HepG2 (cell line): ENCODE measurements around the gene NOL4L. TPM values are rescaled to one million over a fixed set of nuclear protein-coding genes. Genes with fewer than 3 reads are reported as not detected.

ENCODE experiments used
- DMAP1 ChIP-seq: IDR thresholded peaks from 2 replicates; pipeline ENCODE4 v1.6.1; 2016
- FOXO1 ChIP-seq: sonication (generic); formaldehyde crosslinking; IDR thresholded peaks from 2 replicates; pipeline ENCODE4 v1.4.0; 2020; ENCODE audit warnings: missing genetic modification reagents
- GATAD1 ChIP-seq: IDR thresholded peaks from 2 replicates; pipeline ENCODE4 v1.6.1; 2016; ENCODE audit warnings: missing genetic modification reagents, missing compliant biosample characterization
- IKZF4 ChIP-seq: sonication (generic); formaldehyde crosslinking; IDR thresholded peaks from 2 replicates; pipeline ENCODE4 v1.5.1; 2020; ENCODE audit warnings: borderline replicate concordance, mild to moderate bottlenecking, low read depth, missing genetic modification reagents; ENCODE audit errors: not compliant biosample characterization
- JARID2 ChIP-seq: sonication (generic); formaldehyde crosslinking; IDR thresholded peaks from 2 replicates; pipeline ENCODE4 v1.8.1; 2023; ENCODE audit warnings: missing genetic modification reagents, inconsistent platforms; ENCODE audit not compliant: insufficient replicate concordance
- MLLT10 ChIP-seq: sonication (generic); formaldehyde crosslinking; IDR thresholded peaks from 2 replicates; pipeline ENCODE4 v1.4.0; 2020; ENCODE audit warnings: missing genetic modification reagents
- MTF2 ChIP-seq: sonication (generic); formaldehyde crosslinking; IDR thresholded peaks from 2 replicates; pipeline ENCODE4 v1.5.0; 2020; ENCODE audit warnings: missing genetic modification reagents, borderline replicate concordance
- NFRKB ChIP-seq: fragments of 450-650 bp; IDR thresholded peaks from 2 replicates; pipeline ENCODE4 v1.6.1; 2017
- POLR2AphosphoS2 ChIP-seq: IDR thresholded peaks from 2 replicates; pipeline ENCODE4 v1.6.1; 2011; ENCODE audit warnings: low read depth, low read length, improper control_type of control experiment
- RARA ChIP-seq: IDR thresholded peaks from 2 replicates; pipeline ENCODE4 v1.6.1; 2016; ENCODE audit warnings: missing genetic modification reagents, missing compliant biosample characterization
- RCOR2 ChIP-seq: IDR thresholded peaks from 2 replicates; pipeline ENCODE4 v1.6.1; 2016; ENCODE audit warnings: missing biosample characterization, missing genetic modification reagents
- REXO4 ChIP-seq: sonication (generic); formaldehyde crosslinking; IDR thresholded peaks from 2 replicates; pipeline ENCODE4 v1.8.0; 2022; ENCODE audit warnings: missing genetic modification reagents, mild to moderate bottlenecking, borderline replicate concordance
- SMAD1 ChIP-seq: sonication (generic); formaldehyde crosslinking; IDR thresholded peaks from 2 replicates; pipeline ENCODE4 v1.4.0; 2020; ENCODE audit warnings: missing genetic modification reagents, low read depth, mild to moderate bottlenecking, borderline replicate concordance
- SP140L ChIP-seq: sonication (generic); formaldehyde crosslinking; IDR thresholded peaks from 2 replicates; pipeline ENCODE4 v1.4.0; 2020; ENCODE audit warnings: missing genetic modification reagents, borderline replicate concordance
- STAT5B ChIP-seq: sonication (generic); formaldehyde crosslinking; IDR thresholded peaks from 2 replicates; pipeline ENCODE4 v1.4.0; 2020; ENCODE audit warnings: missing genetic modification reagents
- TCF7L2 ChIP-seq: IDR thresholded peaks from 2 replicates; pipeline ENCODE4 v1.6.1; 2011; ENCODE audit warnings: mild to moderate bottlenecking, low read depth, low read length, moderate library complexity
- ZBTB21 ChIP-seq: sonication (generic); formaldehyde crosslinking; IDR thresholded peaks from 2 replicates; pipeline ENCODE4 v1.4.0; 2020; ENCODE audit warnings: missing genetic modification reagents
- ZBTB46 ChIP-seq: sonication (generic); formaldehyde crosslinking; IDR thresholded peaks from 2 replicates; pipeline ENCODE4 v1.4.0; 2020; ENCODE audit warnings: mild to moderate bottlenecking, missing genetic modification reagents, borderline replicate concordance
- ZFP36L1 ChIP-seq: sonication (generic); formaldehyde crosslinking; IDR thresholded peaks from 2 replicates; pipeline ENCODE4 v1.8.0; 2022; ENCODE audit warnings: mild to moderate bottlenecking, missing genetic modification reagents, moderate library complexity
- ZFP90 ChIP-seq: sonication (generic); formaldehyde crosslinking; IDR thresholded peaks from 2 replicates; pipeline ENCODE4 v1.8.0; 2022; ENCODE audit warnings: missing genetic modification reagents, mild to moderate bottlenecking, inconsistent platforms, borderline replicate concordance
- ZNF136 ChIP-seq: sonication (generic); formaldehyde crosslinking; IDR thresholded peaks from 2 replicates; pipeline ENCODE4 v1.8.1; 2022; ENCODE audit warnings: low read depth, mild to moderate bottlenecking, moderate library complexity, missing genetic modification reagents
- ZNF205 ChIP-seq: IDR thresholded peaks from 2 replicates; pipeline ENCODE4 v1.6.1; 2018; ENCODE audit warnings: missing biosample characterization, missing genetic modification reagents
- ZNF33B ChIP-seq: sonication (generic); formaldehyde crosslinking; IDR thresholded peaks from 2 replicates; pipeline ENCODE4 v1.5.1; 2020; ENCODE audit warnings: mild to moderate bottlenecking, missing genetic modification reagents
- ZNF615 ChIP-seq: sonication (generic); formaldehyde crosslinking; IDR thresholded peaks from 2 replicates; pipeline ENCODE4 v1.5.0; 2020; ENCODE audit warnings: mild to moderate bottlenecking, missing genetic modification reagents, borderline replicate concordance
- ZNF768 ChIP-seq: sonication (generic); formaldehyde crosslinking; IDR thresholded peaks from 2 replicates; pipeline ENCODE4 v1.4.0; 2020; ENCODE audit warnings: missing genetic modification reagents
- ZNF777 ChIP-seq: sonication (generic); formaldehyde crosslinking; IDR thresholded peaks from 2 replicates; pipeline ENCODE4 v1.4.0; 2020; ENCODE audit warnings: missing genetic modification reagents
- polyA plus RNA-seq, 8 experiments: library from polyadenylated mRNA; depleted of rRNA in 3 of 8; stranded (reverse) in 7 of 8; unstranded in 1 of 8; fragments of >200 nt; fragmentation: Illumina TruSeq in 4 of 8; extraction: Trizol in 4 of 8; gene quantifications; 2 replicates each; pipeline versions ENCODE4 v1.2.1 to v1.2.3, GENCODE V29; 2011 to 2016; ENCODE audit warnings: low read depth in 4 of 8, missing spikeins in 1 of 8, mixed read lengths in 1 of 8; ENCODE audit not compliant: insufficient read depth in 1 of 8
- total RNA-seq, 5 experiments: library from RNA; depleted of rRNA; stranded (reverse); fragments of >200 nt; fragmentation: Illumina TruSeq; extraction: Trizol; gene quantifications; 2 replicates each; pipeline ENCODE4 v1.2.3, GENCODE V29; 2016; ENCODE audit warnings: low read depth in 1 of 5
- TF ChIP-seq, protein P1 (sequence below): IDR thresholded peaks from 2 replicates; pipeline ENCODE4 v1.6.1; 2016; ENCODE audit warnings: mild to moderate bottlenecking
- TF ChIP-seq, protein P2 (sequence below): sonication (generic); formaldehyde crosslinking; IDR thresholded peaks from 2 replicates; pipeline ENCODE4 v1.8.0; 2022; ENCODE audit warnings: low read depth, missing genetic modification reagents

The NOL4L gene
- total and polyA plus RNA-seq, 2 of the 13 experiments (the other 11 are each of a cell fraction or from before 2014, with no cell fraction given): 16.6 to 35.4 TPM

- TF ChIP-seq REXO4 (CRISPR knock-in tag) (0 out of 2 replicates have a peak, but pooled peaks have one; percentile 9), DMAP1 (no peak), ZFP90 (no peak), ZBTB46 (CRISPR knock-in tag) (0 out of 2 replicates have a peak, but pooled peaks have one; percentile 0), MTF2 (CRISPR knock-in tag) (no peak; the same call in 1 of the 2 replicates), SMAD1 (CRISPR knock-in tag) (0 out of 2 replicates have a peak, but pooled peaks have one; percentile 56), SP140L (no peak), FOXO1 (CRISPR knock-in tag) (no peak), ZFP36L1 (CRISPR knock-in tag) (no peak), TCF7L2 (no peak), ZNF777 (CRISPR knock-in tag) (no peak), ZNF205 (CRISPR knock-in tag) (no peak), RCOR2 (CRISPR knock-in tag) (no peak), POLR2AphosphoS2 (no peak), RARA (CRISPR knock-in tag) (no peak), NFRKB (no peak), MLLT10 (CRISPR knock-in tag) (no peak), ZNF615 (CRISPR knock-in tag) (no peak), IKZF4 (CRISPR knock-in tag) (peak; percentile 10), JARID2 (CRISPR knock-in tag) (peak; percentile 19), ZNF33B (CRISPR knock-in tag) (no peak; the same call in 1 of the 2 replicates), ZNF136 (no peak), ZBTB21 (CRISPR knock-in tag) (no peak), ZNF768 (peak; percentile 47; the same call in 1 of the 2 replicates), GATAD1 (CRISPR knock-in tag) (no peak), STAT5B (CRISPR knock-in tag) (no peak)
- TF ChIP-seq, protein P1, sequence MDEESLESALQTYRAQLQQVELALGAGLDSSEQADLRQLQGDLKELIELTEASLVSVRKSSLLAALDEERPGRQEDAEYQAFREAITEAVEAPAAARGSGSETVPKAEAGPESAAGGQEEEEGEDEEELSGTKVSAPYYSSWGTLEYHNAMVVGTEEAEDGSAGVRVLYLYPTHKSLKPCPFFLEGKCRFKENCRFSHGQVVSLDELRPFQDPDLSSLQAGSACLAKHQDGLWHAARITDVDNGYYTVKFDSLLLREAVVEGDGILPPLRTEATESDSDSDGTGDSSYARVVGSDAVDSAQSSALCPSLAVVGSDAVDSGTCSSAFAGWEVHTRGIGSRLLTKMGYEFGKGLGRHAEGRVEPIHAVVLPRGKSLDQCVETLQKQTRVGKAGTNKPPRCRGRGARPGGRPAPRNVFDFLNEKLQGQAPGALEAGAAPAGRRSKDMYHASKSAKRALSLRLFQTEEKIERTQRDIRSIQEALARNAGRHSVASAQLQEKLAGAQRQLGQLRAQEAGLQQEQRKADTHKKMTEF (CRISPR knock-in tag): no peak; the same call in 1 of the 2 replicates
- TF ChIP-seq, protein P2, sequence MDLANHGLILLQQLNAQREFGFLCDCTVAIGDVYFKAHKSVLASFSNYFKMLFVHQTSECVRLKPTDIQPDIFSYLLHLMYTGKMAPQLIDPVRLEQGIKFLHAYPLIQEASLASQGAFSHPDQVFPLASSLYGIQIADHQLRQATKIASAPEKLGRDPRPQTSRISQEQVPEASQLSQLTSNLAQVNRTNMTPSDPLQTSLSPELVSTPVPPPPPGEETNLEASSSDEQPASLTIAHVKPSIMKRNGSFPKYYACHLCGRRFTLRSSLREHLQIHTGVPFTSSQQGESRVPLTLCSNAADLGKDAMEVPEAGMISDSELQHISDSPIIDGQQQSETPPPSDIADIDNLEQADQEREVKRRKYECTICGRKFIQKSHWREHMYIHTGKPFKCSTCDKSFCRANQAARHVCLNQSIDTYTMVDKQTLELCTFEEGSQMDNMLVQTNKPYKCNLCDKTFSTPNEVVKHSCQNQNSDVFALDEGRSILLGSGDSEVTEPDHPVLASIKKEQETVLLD: no peak
Measured at GRCh38 chr20:32474009-32474716, 111.0 kb downstream of the NOL4L start (continued).
